HG03565 (cell line): Measurements from ENCODE around the gene TIAM2.

Experiments
- ATAC-seq: cut with Tn5 transposase; IDR thresholded peaks from one replicate; pipeline ENCODE4 v1.9.1; 2021; ENCODE audit warnings: mild to moderate bottlenecking, moderate library complexity; ENCODE audit not compliant: unreplicated experiment

Gene TIAM2

DNA sequence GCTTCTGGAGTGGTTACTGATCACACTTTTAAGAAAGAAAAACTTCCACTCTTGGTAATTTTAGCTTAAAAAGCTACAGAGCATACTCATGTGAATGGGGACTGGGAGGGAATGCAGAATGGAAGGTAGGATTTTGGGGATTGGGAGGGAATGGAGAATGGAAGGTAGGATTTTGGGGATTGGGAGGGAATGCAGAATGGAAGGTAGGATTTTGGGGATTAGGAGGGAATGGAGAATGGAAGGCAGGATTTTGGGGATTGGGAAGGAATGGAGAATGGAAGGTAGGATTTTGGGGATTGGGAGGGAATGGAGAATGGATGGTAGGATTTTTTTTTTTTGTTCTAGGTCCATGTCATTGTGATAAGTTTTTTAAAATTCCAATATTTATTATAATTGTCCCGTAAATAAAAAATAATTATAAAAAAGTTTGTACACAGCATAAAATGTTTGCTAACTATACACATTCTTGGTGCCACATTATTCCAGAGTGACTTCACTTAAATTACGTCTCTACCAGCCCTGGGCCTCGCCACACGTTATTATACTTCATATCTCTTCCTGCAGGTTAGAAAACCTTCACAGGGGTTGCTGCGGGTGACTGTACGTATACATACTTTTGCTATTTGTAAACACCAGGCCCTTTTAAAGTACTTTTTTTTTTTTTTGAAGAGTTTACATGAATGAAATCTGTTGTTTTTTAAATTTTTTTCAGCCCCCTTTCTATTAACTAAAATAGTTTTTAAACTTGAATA, 127.3 kb downstream of the TIAM2 start:
- ATAC-seq = no peak

DNA sequence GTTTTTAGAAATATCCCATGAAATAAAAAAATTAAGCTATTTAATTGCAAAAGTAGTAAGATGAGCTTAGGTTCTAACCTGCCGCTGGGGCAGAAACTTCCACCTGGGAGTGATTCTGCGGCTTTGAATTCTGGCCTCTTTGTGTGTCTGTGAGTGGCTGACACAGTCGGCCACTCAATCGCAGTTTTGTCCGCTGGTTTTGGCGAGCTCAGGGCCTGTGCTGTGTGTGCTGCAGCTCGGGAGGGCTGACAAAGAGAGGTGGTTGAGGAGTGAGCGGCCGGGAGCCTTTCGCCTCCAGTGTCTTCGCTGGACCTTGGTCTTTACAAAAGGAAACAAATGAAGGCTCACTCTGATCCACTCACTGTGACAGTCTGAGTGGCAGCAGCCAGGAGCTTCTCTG, 128.4 kb downstream of the TIAM2 start:
- ATAC-seq = no peak

GRCh38 chr6:155125906-155126305, 130.8 kb downstream of the TIAM2 start:
- ATAC-seq = no peak

GRCh38 chr6:155126727-155127439, 131.8 kb downstream of the TIAM2 start:
- no peak for ATAC-seq

GRCh38 chr6:155128977-155129376, 133.9 kb downstream of the TIAM2 start:
- no peak for ATAC-seq

GRCh38 chr6:155129744-155130143, 134.6 kb downstream of the TIAM2 start:
- no peak for ATAC-seq

DNA sequence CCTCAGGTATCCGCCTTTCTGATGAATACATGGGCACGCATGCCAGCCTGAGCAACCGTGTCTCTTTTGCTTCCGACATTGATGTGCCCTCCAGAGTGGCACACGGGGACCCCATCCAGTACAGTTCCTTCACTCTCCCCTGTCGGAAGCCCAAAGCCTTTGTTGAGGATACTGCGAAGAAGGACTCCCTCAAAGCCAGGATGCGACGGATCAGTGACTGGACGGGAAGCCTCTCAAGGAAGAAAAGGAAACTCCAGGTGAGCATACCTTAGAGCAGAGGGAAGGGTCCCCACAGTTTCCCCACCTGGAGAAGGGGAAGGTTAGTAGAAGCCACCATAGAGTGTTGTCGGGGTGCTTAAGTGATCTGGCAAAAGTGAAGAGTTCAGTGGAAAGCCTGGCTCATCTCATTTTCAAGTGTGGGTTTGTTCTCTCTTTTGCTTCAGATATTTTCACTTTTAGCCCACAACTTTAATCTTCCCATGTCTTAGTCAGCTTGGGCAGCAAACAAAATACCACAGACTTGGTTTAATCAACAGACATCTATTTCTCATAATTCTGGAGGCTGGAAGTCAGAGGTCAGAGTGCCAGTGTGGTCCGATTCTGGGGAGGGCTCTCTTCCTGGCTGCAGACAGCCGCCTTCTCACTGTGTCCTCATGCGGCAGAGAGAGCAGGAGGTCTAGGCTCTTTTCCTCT, 135.2 kb downstream of the TIAM2 start:
- ATAC-seq = no peak

- no peak for ATAC-seq
Measured at GRCh38 chr6:155132617-155133016, 137.5 kb downstream of the TIAM2 start.

GRCh38 chr6:155141002-155141401, 145.9 kb downstream of the TIAM2 start:
- ATAC-seq = no peak

DNA sequence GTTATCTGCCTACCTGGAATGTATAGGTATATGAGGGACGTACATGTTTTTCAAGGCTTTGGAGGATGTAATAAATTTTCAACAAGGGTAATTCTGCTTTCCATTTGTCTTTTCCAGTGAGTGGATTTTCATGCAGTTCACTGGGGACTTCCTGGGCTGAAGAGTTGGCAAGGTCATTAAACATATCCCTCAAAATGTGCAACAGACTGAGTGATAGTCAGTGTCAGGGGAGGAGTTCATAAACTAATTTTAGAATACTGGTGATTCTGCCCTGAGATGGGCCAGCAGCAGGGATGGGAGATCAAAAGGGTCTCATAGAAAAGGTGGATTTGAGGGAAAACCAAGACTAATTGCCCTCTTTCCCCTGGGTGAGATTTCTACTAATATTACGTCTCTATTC, 146.4 kb downstream of the TIAM2 start:
- no peak for ATAC-seq

- no peak for ATAC-seq
Measured at GRCh38 chr6:155142168-155143028, 147.3 kb downstream of the TIAM2 start.

GRCh38 chr6:155143029-155143577, 148.0 kb downstream of the TIAM2 start:
- no peak for ATAC-seq

- no peak for ATAC-seq
Measured at GRCh38 chr6:155143578-155144106, 148.5 kb downstream of the TIAM2 start.

DNA sequence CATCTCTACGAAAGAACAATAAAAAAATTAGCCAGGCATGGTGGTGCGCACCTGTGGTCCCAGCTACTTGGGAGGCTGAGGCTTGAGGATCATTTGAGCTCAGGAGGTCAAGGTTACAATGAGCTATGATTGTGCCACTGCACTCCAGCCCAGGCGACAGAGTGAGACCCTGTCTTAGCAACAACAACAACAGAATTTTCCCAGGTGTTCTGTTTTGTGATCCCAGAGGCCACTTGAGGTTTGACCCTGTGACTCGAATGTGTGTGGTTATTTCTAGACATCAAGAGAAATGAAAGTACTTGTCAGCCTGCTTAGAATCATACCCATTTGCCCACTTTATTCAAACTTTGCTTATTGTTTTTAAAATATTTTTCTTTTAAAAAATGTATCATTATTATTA, 151.1 kb downstream of the TIAM2 start:
- ATAC-seq = no peak

DNA sequence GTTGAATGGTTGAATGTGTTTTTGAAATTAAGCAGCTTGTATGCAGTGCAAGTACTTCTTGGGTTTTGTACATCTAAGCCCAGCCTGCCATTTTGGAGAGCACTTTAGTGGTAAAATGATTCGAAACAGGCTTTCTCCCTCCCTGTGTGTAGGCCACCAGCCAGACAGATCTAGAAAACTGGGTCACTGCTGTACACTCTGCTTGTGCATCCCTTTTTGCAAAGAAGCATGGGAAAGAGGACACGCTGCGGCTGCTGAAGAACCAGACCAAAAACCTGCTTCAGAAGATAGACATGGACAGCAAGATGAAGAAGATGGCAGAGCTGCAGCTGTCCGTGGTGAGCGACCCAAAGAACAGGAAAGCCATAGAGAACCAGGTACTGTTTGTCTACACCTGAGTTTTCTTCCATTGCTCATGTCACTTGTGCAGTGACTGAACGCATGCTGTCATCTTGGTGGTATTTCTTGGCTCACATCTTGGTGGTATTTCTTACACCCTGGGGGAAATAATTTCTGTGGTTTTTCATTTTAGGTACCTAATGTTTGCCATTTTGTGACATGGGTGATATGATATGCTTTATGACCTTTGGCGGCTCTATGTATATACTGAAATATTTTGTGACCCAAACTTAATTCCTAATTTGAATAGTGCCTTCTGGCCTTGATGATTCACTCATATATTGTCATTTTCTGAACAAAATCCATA, 153.0 kb downstream of the TIAM2 start:
- ATAC-seq = no peak

- ATAC-seq = no peak
Measured at GRCh38 chr6:155150967-155151671, 156.0 kb downstream of the TIAM2 start.

- ATAC-seq = no peak
Measured at GRCh38 chr6:155152211-155153076, 157.3 kb downstream of the TIAM2 start.

DNA sequence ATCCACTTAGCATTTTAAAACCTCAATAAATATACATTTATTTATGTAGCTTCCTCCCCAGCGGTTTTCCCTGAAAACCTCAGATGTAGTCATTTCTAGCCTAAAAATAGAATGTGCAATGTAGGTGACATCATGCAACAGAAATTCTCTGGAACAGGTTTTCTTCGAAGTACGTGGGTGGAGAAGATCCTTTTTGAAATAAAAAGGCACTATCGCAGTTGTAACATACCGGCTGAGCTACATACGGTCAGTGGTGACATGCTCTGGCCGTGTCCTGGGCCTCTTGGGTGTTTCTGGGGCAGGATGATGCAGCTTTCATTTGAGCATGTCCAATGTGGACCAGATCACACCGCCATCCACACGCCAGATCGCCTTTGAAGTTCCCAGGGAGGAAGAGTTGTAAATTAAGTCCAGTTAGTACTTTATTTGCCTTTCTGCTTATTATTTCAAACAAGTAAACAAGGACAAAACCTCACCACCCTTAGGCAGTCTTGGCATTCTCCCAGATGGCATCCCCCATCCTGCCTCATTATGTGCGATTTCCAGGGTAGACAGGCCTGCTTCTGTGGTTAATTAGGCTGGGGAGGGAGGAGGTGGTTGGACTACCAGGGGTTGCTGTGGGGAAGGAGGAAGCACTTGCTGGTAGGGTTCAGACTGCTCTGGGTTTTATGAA, 159.2 kb downstream of the TIAM2 start:
- ATAC-seq = no peak
